IPS DF 6.9 (cell line): ENCODE measurements around the gene NR2C2AP.
A peak's percentile ranks its signal among the peaks of the same experiment; 100 is the strongest.
"Not testable (repeated sequence)": the region's sequence is repeated elsewhere in the genome, so short reads cannot be mapped to it uniquely, and the experiment has no call there.

Source experiments
- DNase-seq: peaks from one replicate; pipeline ENCODE4 v3.0.0-alpha.2; 2013; ENCODE audit warnings: low read depth, low spot score
- H3K27ac ChIP-seq: one replicate; pipeline ENCODE4 v1.5.1; 2013; ENCODE audit warnings: low read length, control low read depth
- H3K27me3 ChIP-seq: 2 replicates; pipeline ENCODE4 v1.6.1; 2013; ENCODE audit warnings: mild to moderate bottlenecking, low read length; ENCODE audit not compliant: control insufficient read depth, insufficient read depth
- H3K36me3 ChIP-seq: 2 replicates; pipeline ENCODE4 v1.6.1; 2013; ENCODE audit warnings: low read length; ENCODE audit not compliant: control insufficient read depth, insufficient read depth
- H3K4me1 ChIP-seq: 2 replicates; pipeline ENCODE4 v1.6.1; 2013; ENCODE audit warnings: low read length; ENCODE audit not compliant: control insufficient read depth, insufficient read depth
- H3K4me3 ChIP-seq: 2 replicates; pipeline ENCODE4 v1.5.1; 2013; ENCODE audit warnings: mild to moderate bottlenecking, low read length
- H3K9me3 ChIP-seq: 2 replicates; pipeline ENCODE4 v1.6.1; 2013; ENCODE audit warnings: low read length, inconsistent platforms; ENCODE audit not compliant: control insufficient read depth, insufficient read depth
- WGBS: extraction: QIAGEN DNeasy Blood & Tissue Kit; methylation state at CpG from one replicate; pipeline ENCODE4 v1.1.7; 2013; ENCODE audit warnings: mixed read lengths, missing lambda C conversion rate; ENCODE audit not compliant: insufficient read length, insufficient coverage; 5-methylcytosine and 5-hydroxymethylcytosine counted together

NR2C2AP gene

GRCh38 chr19:19227217-19227616 is 24.0 kb upstream of the NR2C2AP start:
- H3K4me3 ChIP-seq: no peak overlapping the region
- DNase-seq: no peak
- peaks cover 4% of the 10 kb centered on the region; the same call in 1 of the 2 replicates for H3K27me3 ChIP-seq
- H3K9me3 ChIP-seq: no peaks in the 10 kb centered on the region; the same call in 1 of the 2 replicates
- no peaks in the 10 kb centered on the region for H3K36me3 ChIP-seq
- no peaks in the 10 kb centered on the region; the same call in 1 of the 2 replicates for H3K4me1 ChIP-seq
- no CpG with 5 or more reads among the region's 4 CpGs for WGBS
- H3K27ac ChIP-seq: no peak overlapping the region

GRCh38 chr19:19226663-19227062 is 23.4 kb upstream of the NR2C2AP start:
- H3K4me3 ChIP-seq: no peak overlapping the region
- peaks cover 4% of the 10 kb centered on the region; the same call in 1 of the 2 replicates for H3K27me3 ChIP-seq
- H3K27ac ChIP-seq: no peak overlapping the region
- H3K4me1 ChIP-seq: no peaks in the 10 kb centered on the region
- WGBS: no CpG with 5 or more reads among the region's 10 CpGs
- no peak for DNase-seq
- no peaks in the 10 kb centered on the region for H3K36me3 ChIP-seq
- H3K9me3 ChIP-seq: no peaks in the 10 kb centered on the region; the same call in 1 of the 2 replicates

GRCh38 chr19:19226204-19226603 is 23.0 kb upstream of the NR2C2AP start:
- H3K9me3 ChIP-seq: no peaks in the 10 kb centered on the region; the same call in 1 of the 2 replicates
- H3K36me3 ChIP-seq: no peaks in the 10 kb centered on the region
- H3K4me3 ChIP-seq: no peak overlapping the region
- WGBS: no CpG with 5 or more reads among the region's 5 CpGs
- H3K27ac ChIP-seq: no peak overlapping the region
- H3K27me3 ChIP-seq: peaks cover 4% of the 10 kb centered on the region; the same call in 1 of the 2 replicates
- no peaks in the 10 kb centered on the region for H3K4me1 ChIP-seq
- DNase-seq: no peak

DNA sequence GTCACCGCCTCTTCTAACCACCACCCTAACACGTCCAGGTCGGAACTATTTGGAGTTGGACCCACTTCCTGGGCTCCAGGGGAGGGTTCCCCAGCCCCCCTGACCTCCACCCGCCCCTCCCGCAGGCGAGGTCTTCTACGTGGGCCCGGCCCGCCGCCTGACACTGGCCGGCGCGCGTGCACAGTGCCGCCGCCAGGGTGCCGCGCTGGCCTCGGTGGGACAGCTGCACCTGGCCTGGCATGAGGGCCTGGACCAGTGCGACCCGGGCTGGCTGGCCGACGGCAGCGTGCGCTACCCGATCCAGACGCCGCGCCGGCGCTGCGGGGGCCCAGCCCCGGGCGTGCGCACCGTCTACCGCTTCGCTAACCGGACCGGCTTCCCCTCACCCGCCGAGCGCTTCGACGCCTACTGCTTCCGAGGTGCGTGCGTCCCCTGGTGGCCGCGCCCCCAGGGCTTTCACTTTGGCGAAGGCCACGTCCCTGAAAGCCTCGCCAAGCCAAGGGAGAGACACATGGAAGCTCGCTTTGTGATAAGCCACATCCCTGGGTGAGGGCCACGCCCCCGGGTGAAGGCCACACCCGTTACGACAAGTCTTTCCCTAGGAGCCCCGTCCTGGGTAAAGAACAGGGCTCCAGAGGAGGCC is 21.8 kb upstream of the NR2C2AP start:
- no peak for DNase-seq
- H3K27ac ChIP-seq: no peak overlapping the region
- no peaks in the 10 kb centered on the region for H3K4me1 ChIP-seq
- H3K27me3 ChIP-seq: peaks cover 4% of the 10 kb centered on the region; the same call in 1 of the 2 replicates
- no peaks in the 10 kb centered on the region for H3K36me3 ChIP-seq
- H3K4me3 ChIP-seq: peak overlapping the region; percentile 33; the same call in 1 of the 2 replicates
- no peaks in the 10 kb centered on the region; the same call in 1 of the 2 replicates for H3K9me3 ChIP-seq
- no CpG with 5 or more reads among the region's 59 CpGs for WGBS

- H3K9me3 ChIP-seq: no peaks in the 10 kb centered on the region; the same call in 1 of the 2 replicates
- H3K4me1 ChIP-seq: no peaks in the 10 kb centered on the region
- H3K4me3 ChIP-seq: peak overlapping the region; percentile 33; the same call in 1 of the 2 replicates
- H3K36me3 ChIP-seq: no peaks in the 10 kb centered on the region
- no peak for DNase-seq
- peaks cover 4% of the 10 kb centered on the region; the same call in 1 of the 2 replicates for H3K27me3 ChIP-seq
- no peak overlapping the region for H3K27ac ChIP-seq
- whole genome bisulfite sequencing: no CpG with 5 or more reads among the region's 17 CpGs
These were observed 21.1 kb upstream of the NR2C2AP start for GRCh38 chr19:19224150-19224851.

DNA sequence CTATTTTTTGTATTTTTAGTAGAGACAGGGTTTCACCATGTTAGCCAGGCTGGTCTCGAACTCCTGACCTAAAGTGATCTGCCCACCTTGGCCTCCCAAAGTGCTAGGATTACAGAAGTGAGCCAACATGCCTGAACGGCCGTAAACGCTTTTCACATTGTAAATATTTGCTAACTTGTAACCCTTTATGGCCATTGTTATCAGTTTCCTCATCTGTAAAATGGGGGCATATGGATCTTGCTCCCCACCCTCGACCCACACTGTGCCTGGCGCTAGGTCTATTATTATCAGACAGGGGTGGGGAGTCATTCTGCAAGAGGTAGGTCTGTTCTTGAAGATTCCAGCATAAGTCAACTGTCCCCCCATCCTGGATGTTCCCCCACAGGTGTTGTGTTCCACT is 20.4 kb upstream of the NR2C2AP start:
- no peak overlapping the region for H3K27ac ChIP-seq
- WGBS: no CpG with 5 or more reads among the region's 6 CpGs
- H3K4me3 ChIP-seq: no peak overlapping the region
- no peaks in the 10 kb centered on the region; the same call in 1 of the 2 replicates for H3K9me3 ChIP-seq
- no peaks in the 10 kb centered on the region for H3K4me1 ChIP-seq
- no peaks in the 10 kb centered on the region for H3K36me3 ChIP-seq
- H3K27me3 ChIP-seq: peaks cover 4% of the 10 kb centered on the region; the same call in 1 of the 2 replicates
- DNase-seq: no peak

GRCh38 chr19:19223060-19223459 is 19.8 kb upstream of the NR2C2AP start:
- Histone ChIP-seq H3K27me3 (peaks cover 4% of the 10 kb centered on the region; the same call in 1 of the 2 replicates), H3K4me1 (no peaks in the 10 kb centered on the region), H3K36me3 (no peaks in the 10 kb centered on the region), H3K27ac (no peak overlapping the region), H3K9me3 (no peaks in the 10 kb centered on the region; the same call in 1 of the 2 replicates), H3K4me3 (no peak overlapping the region)
- WGBS: no CpG with 5 or more reads among the region's 5 CpGs
- DNase-seq: no peak

- not testable (repeated sequence) for H3K4me1 ChIP-seq, H3K36me3 ChIP-seq, H3K4me3 ChIP-seq, H3K27ac ChIP-seq, DNase-seq, H3K27me3 ChIP-seq, H3K9me3 ChIP-seq
- WGBS: no CpG with 5 or more reads among the region's 8 CpGs
These were observed 17.8 kb upstream of the NR2C2AP start for GRCh38 chr19:19221000-19221399.

DNA sequence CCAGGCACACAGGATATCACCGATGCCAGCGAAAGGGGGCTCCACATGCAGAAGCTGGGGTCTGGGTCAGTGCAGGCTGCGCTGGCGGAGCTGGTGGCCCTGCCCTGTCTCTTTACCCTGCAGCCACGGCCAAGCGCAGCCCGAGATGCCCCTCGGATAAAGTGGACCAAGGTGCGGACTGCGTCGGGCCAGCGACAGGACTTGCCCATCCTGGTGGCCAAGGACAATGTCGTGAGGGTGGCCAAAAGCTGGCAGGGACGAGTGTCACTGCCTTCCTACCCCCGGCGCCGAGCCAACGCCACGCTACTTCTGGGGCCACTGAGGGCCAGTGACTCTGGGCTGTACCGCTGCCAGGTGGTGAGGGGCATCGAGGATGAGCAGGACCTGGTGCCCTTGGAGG is 15.7 kb upstream of the NR2C2AP start:
- H3K27ac ChIP-seq: no peak overlapping the region
- H3K9me3 ChIP-seq: no peaks in the 10 kb centered on the region
- peaks cover 2% of the 10 kb centered on the region for H3K4me1 ChIP-seq
- no peak overlapping the region for H3K4me3 ChIP-seq
- no CpG with 5 or more reads among the region's 21 CpGs for WGBS
- H3K36me3 ChIP-seq: no peaks in the 10 kb centered on the region
- DNase-seq: no peak
- peaks cover 2% of the 10 kb centered on the region; the same call in 1 of the 2 replicates for H3K27me3 ChIP-seq

DNA sequence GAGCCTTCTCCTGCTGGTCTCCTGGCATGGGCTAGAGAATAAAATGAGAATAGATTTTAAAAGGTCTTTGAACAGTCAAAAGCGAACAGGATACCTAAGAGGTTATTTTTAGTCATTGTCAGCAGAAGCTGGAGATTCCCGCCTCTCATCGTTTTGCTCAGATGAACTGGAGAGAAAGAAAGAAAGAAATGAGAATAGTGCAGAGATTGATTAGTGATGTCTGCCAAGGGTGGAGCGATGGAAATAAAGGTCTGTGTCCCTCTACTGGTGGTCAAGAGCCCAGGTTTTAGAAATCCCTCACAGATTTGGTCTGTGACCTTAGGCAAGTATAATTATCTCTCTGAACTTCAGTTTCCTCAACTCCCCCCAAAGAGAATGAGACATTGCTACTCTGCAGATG is 13.9 kb upstream of the NR2C2AP start:
- DNase-seq: no peak
- peaks cover 6% of the 10 kb centered on the region for H3K4me1 ChIP-seq
- WGBS: no CpG with 5 or more reads among the region's 4 CpGs
- H3K27me3 ChIP-seq: peaks cover 16% of the 10 kb centered on the region
- H3K4me3 ChIP-seq: no peak overlapping the region
- H3K36me3 ChIP-seq: no peaks in the 10 kb centered on the region
- H3K9me3 ChIP-seq: no peaks in the 10 kb centered on the region
- no peak overlapping the region for H3K27ac ChIP-seq
